Panc1 (cell line): ENCODE results near the gene COP1.

Experiments
- POLR2AphosphoS5 ChIP-seq: IDR thresholded peaks from 2 replicates; pipeline ENCODE4 v1.6.1; 2012; ENCODE audit warnings: mild to moderate bottlenecking, low read depth, low read length, moderate library complexity
- REST ChIP-seq, 2 experiments: IDR thresholded peaks; 2 replicates each; pipeline ENCODE4 v1.6.1; 2011 to 2012; ENCODE audit warnings: low read depth in 2 of 2, control low read depth in 1 of 2, low read length in 1 of 2, mild to moderate bottlenecking in 1 of 2, moderate library complexity in 1 of 2; ENCODE audit not compliant: insufficient read depth in 1 of 2
- SIN3A ChIP-seq: IDR thresholded peaks from 2 replicates; pipeline ENCODE4 v1.6.1; 2012; ENCODE audit warnings: low read depth, mild to moderate bottlenecking, low read length, moderate library complexity, borderline replicate concordance; ENCODE audit not compliant: insufficient read depth
- TF ChIP-seq, protein P1 (sequence below): fragments of 450-650 bp; IDR thresholded peaks from 2 replicates; pipeline ENCODE4 v1.5.1; 2017; ENCODE audit warnings: mild to moderate bottlenecking

DNA sequence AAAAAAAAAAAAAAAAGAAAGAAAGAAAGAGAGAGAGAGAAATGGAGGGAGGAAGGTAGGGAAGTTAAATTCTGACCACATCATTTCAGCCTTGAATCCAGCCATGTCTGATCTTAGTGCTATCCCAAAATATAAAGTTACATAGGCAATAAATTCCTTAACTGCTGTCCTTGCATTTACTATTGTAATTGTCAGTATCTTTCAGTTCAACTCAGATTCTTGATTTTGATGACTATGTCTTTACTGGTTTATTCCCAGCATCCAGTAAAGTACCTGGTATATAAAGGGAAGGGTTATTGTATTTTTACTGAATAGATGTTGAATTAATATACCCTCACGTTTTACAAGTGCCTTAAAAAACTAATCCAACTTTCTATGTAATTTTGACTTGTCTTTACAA is 8.9 kb upstream of the COP1 start:
- TF ChIP-seq, protein P1, sequence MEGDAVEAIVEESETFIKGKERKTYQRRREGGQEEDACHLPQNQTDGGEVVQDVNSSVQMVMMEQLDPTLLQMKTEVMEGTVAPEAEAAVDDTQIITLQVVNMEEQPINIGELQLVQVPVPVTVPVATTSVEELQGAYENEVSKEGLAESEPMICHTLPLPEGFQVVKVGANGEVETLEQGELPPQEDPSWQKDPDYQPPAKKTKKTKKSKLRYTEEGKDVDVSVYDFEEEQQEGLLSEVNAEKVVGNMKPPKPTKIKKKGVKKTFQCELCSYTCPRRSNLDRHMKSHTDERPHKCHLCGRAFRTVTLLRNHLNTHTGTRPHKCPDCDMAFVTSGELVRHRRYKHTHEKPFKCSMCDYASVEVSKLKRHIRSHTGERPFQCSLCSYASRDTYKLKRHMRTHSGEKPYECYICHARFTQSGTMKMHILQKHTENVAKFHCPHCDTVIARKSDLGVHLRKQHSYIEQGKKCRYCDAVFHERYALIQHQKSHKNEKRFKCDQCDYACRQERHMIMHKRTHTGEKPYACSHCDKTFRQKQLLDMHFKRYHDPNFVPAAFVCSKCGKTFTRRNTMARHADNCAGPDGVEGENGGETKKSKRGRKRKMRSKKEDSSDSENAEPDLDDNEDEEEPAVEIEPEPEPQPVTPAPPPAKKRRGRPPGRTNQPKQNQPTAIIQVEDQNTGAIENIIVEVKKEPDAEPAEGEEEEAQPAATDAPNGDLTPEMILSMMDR: no peak
- TF ChIP-seq REST (IDR thresholded peaks at IDR 0.05; ENCODE audit: insufficient read depth in 1 of 2, low read depth in 2 of 2, low read length in 1 of 2): no peak
- TF ChIP-seq POLR2AphosphoS5: no peak
- no peak for TF ChIP-seq SIN3A
